Islet of Langerhans (tissue), 1 donor: ENCODE measurements around the gene TMEM179B.
"Not testable (repeated sequence)": the region's sequence is repeated elsewhere in the genome, so short reads cannot be mapped to it uniquely, and the experiment has no call there.

ENCODE experiments used
- FAIRE-seq: peaks from one replicate; lab custom pipeline; 2011; peaks lifted over from hg19 to GRCh38; lab: Jason Lieb, UNC

TMEM179B gene

GRCh38 chr11:62789576-62789975, 2.4 kb downstream of the TMEM179B start:
- FAIRE-seq: no peak

- FAIRE-seq: no peak
These were observed 4.4 kb downstream of the TMEM179B start, which contains the start of gene TMEM223 for GRCh38 chr11:62791501-62792201. TMEM223 (minus strand) TSS chr11:62792006; CDS start chr11:62791994, 12 bp downstream.

- FAIRE-seq: no peak
These were observed 5.0 kb downstream of the TMEM179B start for GRCh38 chr11:62792202-62792575.

- no peak for FAIRE-seq
These were observed 7.1 kb downstream of the TMEM179B start for GRCh38 chr11:62794201-62794775.

GRCh38 chr11:62796281-62796680, 9.1 kb downstream of the TMEM179B start:
- FAIRE-seq: no peak

- no peak for FAIRE-seq
These were observed 12.3 kb downstream of the TMEM179B start for GRCh38 chr11:62799486-62799885.

GRCh38 chr11:62801071-62801470, 13.9 kb downstream of the TMEM179B start:
- FAIRE-seq: no peak

GRCh38 chr11:62804310-62805075, 17.3 kb downstream of the TMEM179B start:
- FAIRE-seq: no peak

GRCh38 chr11:62805076-62805892, 18.1 kb downstream of the TMEM179B start, which contains the start of gene NXF1:
NXF1 (minus strand) TSS chr11:62805440; CDS start chr11:62805356, 84 bp downstream.
- no peak for FAIRE-seq

- no peak for FAIRE-seq
These were observed 18.8 kb downstream of the TMEM179B start for GRCh38 chr11:62805961-62806441.

GRCh38 chr11:62806611-62807121, 19.5 kb downstream of the TMEM179B start:
- FAIRE-seq: no peak

- no peak for FAIRE-seq
These were observed 23.5 kb downstream of the TMEM179B start for GRCh38 chr11:62810748-62811147.

- FAIRE-seq: no peak
These were observed 24.5 kb downstream of the TMEM179B start for GRCh38 chr11:62811659-62812058.

GRCh38 chr11:62816557-62816956, 29.4 kb downstream of the TMEM179B start:
- no peak for FAIRE-seq

- FAIRE-seq: no peak
These were observed 29.9 kb downstream of the TMEM179B start for GRCh38 chr11:62817129-62817528.

GRCh38 chr11:62823677-62824076, 36.5 kb downstream of the TMEM179B start:
- FAIRE-seq: no peak

- FAIRE-seq: not testable (repeated sequence)
These were observed 40.9 kb downstream of the TMEM179B start for GRCh38 chr11:62828130-62828529.

GRCh38 chr11:62830904-62831519, 43.8 kb downstream of the TMEM179B start:
- FAIRE-seq: no peak

- FAIRE-seq: no peak
These were observed 44.5 kb downstream of the TMEM179B start, which contains the start of gene STX5 for GRCh38 chr11:62831520-62832335. STX5 (minus strand) TSS chr11:62832051; CDS start chr11:62831243, 808 bp downstream.
